ENCODE measurements around the gene NUP43.
A peak's percentile ranks its signal among the peaks of the same experiment; 100 is the strongest.
"Not testable (repeated sequence)": the region's sequence is repeated elsewhere in the genome, so short reads cannot be mapped to it uniquely, and the experiment has no call there.

NUP43 gene

DNA sequence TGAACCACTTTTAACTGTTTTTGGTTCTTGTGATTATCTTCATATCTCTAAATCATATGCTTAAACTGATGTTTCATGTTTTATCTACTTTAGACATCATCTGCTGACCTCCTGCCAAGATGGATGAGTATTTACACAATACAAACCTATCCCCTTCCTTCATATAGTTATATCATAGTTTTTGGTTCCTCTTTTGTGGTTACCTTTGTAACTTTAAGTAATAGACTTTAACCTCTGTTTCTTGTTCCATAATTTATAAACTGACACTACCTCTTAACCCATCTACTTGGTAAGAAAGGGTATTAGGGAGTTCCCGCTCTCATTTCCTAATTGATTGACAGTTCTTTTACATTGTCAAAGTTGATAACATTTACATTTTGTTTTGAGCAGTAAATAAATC lies 15.1 kb upstream of the NUP43 start:
- peak overlapping the region; percentile 19 for H2AFZ ChIP-seq (ENCODE audit: low read length, unreplicated experiment)
- H3K4me1 ChIP-seq (ENCODE audit: control insufficient read depth, insufficient read depth, low read length, unreplicated experiment), result peaks cover 22% of the 10 kb centered on the region
- peaks cover 22% of the 10 kb centered on the region for H3K36me3 ChIP-seq (ENCODE audit: insufficient read depth, low read length)
- peaks cover 58% of the 10 kb centered on the region for H3K79me2 ChIP-seq (ENCODE audit: control insufficient read depth, insufficient read depth, low read length, unreplicated experiment)
- no peaks in the 10 kb centered on the region for H3K27me3 ChIP-seq (ENCODE audit: insufficient read depth, low read length)
- 0 out of 2 replicates have a peak overlapping the region, but pooled peaks have one; percentile 18 for H3K27ac ChIP-seq (ENCODE audit: low read depth, low read length)
- no peak overlapping the region for H3K4me3 ChIP-seq (ENCODE audit: low read depth, low read length)

DNA sequence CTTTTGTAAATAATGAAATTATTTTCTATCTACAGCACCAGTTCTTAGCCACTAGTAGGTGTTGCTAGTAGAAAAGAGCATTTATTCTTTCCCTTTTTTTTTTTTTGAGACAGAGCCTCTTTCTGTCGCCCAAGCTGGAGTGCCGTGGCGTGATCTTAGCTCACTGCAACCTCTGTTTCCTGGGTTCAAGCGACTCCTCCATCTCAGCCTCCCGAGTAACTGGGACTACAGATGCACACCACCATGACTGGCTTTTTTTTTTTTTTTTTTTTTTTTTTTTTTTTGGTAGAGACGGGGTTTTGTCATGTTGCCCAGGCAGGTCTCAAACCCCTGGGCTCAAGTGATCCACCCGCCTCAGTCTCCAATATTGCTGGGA lies 9.9 kb upstream of the NUP43 start:
- Histone ChIP-seq H3K36me3 (ENCODE audit: insufficient read depth, low read length) (0 out of 2 replicates have a peak, but pooled peaks cover 4% of the 10 kb centered on the region), H3K79me2 (ENCODE audit: control insufficient read depth, insufficient read depth, low read length, unreplicated experiment) (peaks cover 81% of the 10 kb centered on the region), H3K27ac (ENCODE audit: low read depth, low read length) (no peak overlapping the region), H2AFZ (ENCODE audit: low read length, unreplicated experiment) (no peak overlapping the region), H3K4me3 (ENCODE audit: low read depth, low read length) (no peak overlapping the region), H3K4me1 (ENCODE audit: control insufficient read depth, insufficient read depth, low read length, unreplicated experiment) (peaks cover 6% of the 10 kb centered on the region), H3K27me3 (ENCODE audit: insufficient read depth, low read length) (no peaks in the 10 kb centered on the region)

DNA sequence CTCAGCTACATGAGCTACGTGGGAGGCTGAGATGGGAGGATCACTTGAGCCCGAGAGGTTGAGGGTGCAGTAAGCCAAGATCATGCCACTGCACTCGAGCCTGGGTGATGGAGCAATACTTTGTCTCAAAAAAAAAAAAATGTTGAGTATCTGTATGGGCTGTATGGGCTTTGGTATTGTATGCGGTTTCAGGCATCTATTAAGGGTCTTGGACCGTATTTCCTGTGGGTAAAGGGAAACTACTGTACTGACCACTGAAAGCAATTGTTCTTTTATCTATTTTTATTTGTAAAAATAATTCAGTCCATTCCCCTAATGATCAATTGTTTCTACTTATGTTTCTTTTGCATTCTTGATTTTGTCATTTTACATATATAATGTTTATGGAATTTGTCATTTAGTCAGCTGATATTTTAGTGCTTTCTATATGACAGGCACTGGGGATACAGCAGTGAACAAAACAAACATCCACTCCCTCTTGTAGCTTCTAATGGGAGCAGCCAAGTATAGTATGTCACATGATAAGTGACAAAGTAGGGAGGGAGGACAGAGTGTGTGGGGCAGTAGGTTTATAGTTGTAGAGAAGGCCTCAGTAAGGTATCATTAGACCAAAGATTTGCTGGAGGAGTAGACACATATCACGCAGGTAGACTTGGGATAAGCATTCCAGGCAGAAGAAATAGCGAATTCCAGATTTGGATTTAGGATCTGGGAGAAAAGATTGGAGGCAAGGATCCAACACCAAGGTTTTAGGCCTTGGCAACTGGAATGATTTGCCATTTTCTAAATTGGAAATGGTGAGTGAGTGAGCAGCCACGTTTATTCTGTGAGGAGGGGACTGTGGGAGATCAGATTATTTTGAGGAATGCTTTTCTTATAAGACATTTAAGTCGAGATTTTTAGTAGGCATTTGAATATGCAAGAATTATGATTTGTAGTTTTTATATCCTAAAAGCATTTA lies 9.3 kb upstream of the NUP43 start:
- Histone ChIP-seq H3K36me3 (ENCODE audit: insufficient read depth, low read length) (0 out of 2 replicates have a peak, but pooled peaks cover 4% of the 10 kb centered on the region), H3K4me1 (ENCODE audit: control insufficient read depth, insufficient read depth, low read length, unreplicated experiment) (peaks cover 6% of the 10 kb centered on the region), H3K79me2 (ENCODE audit: control insufficient read depth, insufficient read depth, low read length, unreplicated experiment) (peaks cover 83% of the 10 kb centered on the region), H2AFZ (ENCODE audit: low read length, unreplicated experiment) (no peak overlapping the region), H3K27me3 (ENCODE audit: insufficient read depth, low read length) (no peaks in the 10 kb centered on the region), H3K27ac (ENCODE audit: low read depth, low read length) (no peak overlapping the region), H3K4me3 (ENCODE audit: low read depth, low read length) (no peak overlapping the region)

DNA sequence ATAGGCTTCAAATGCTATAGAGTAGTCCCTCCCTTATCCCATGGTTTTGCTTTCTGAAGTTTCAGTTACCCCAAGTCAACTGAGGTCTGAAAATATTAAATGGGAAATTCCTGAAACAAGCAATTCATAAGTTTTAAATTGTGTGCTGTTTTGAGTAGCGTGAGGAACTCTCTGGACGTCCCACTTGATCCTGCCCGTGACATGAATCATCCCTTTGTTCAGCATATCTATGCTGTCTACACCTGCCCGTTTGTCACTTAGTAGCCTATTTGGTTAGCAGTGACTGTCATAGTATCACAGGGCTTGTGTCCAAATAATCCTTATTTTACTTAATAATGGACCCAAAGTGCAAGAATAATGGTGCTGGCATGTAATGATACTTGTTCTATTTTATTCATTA lies 8.2 kb upstream of the NUP43 start:
- no peaks in the 10 kb centered on the region for H3K36me3 ChIP-seq (ENCODE audit: insufficient read depth, low read length)
- H2AFZ ChIP-seq (ENCODE audit: low read length, unreplicated experiment), result no peak overlapping the region
- no peak overlapping the region for H3K4me3 ChIP-seq (ENCODE audit: low read depth, low read length)
- H3K27me3 ChIP-seq (ENCODE audit: insufficient read depth, low read length), result no peaks in the 10 kb centered on the region
- no peak overlapping the region for H3K27ac ChIP-seq (ENCODE audit: low read depth, low read length)
- peaks cover 84% of the 10 kb centered on the region for H3K79me2 ChIP-seq (ENCODE audit: control insufficient read depth, insufficient read depth, low read length, unreplicated experiment)
- peaks cover 6% of the 10 kb centered on the region for H3K4me1 ChIP-seq (ENCODE audit: control insufficient read depth, insufficient read depth, low read length, unreplicated experiment)

DNA sequence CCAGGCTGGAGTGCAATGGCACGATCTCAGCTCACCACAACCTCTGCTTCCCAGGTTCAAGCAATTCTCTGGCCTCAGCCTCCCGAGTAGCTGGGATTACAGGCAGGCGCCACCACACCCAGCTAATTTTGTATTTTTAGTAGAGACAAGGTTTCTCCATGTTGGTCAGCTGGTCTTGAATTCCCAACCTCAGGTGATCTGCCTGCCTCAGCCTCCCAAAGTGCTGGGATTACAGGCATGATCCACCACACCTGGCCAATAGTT lies 7.0 kb upstream of the NUP43 start:
- not testable (repeated sequence) for H3K27ac ChIP-seq (ENCODE audit: low read depth, low read length); H3K4me1 ChIP-seq (ENCODE audit: control insufficient read depth, insufficient read depth, low read length, unreplicated experiment); H3K27me3 ChIP-seq (ENCODE audit: insufficient read depth, low read length); H3K4me3 ChIP-seq (ENCODE audit: low read depth, low read length); H3K36me3 ChIP-seq (ENCODE audit: insufficient read depth, low read length); H2AFZ ChIP-seq (ENCODE audit: low read length, unreplicated experiment)
- H3K79me2 ChIP-seq (ENCODE audit: control insufficient read depth, insufficient read depth, low read length, unreplicated experiment), result peaks cover 79% of the 10 kb centered on the region

DNA sequence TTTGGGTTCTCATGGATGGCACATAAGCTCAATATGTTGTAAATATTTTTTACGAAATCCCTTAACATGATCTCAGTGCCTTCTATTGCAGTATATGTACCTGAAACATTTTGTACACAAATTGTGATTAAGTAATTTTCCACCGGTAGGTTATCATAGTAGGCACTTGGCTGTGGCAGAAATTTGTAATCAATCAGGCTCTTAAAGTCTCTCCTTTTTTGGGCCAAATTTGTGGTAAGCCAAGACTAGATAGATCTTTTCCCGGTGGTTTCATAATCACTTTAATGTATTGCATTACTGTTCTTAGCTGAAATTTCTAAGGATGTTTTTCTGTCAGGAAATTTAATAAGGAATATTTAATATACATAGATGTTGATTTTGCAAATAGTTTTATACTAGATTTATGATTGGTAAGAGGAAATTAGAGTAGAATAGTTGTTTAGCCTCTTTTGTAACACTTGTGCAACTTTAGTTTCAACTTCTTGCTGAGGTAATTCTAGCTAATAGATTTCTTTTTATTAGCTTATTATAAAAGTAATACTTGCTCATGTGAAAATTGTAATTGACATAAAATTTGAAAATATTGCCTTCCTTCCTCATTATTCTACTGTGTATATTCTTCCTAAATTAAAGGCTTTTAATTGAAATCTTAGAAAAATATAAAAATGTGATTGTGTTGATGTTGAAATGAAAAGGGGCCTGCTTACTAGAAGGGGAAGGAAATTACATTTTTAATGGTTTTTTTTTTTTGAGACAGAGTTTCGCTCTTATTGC lies 6.5 kb upstream of the NUP43 start:
- H3K4me3 ChIP-seq (ENCODE audit: low read depth, low read length), result peak overlapping the region; percentile 55
- peak overlapping the region; percentile 27; the same call in 1 of the 2 replicates for H3K27ac ChIP-seq (ENCODE audit: low read depth, low read length)
- H2AFZ ChIP-seq (ENCODE audit: low read length, unreplicated experiment), result no peak overlapping the region

DNA sequence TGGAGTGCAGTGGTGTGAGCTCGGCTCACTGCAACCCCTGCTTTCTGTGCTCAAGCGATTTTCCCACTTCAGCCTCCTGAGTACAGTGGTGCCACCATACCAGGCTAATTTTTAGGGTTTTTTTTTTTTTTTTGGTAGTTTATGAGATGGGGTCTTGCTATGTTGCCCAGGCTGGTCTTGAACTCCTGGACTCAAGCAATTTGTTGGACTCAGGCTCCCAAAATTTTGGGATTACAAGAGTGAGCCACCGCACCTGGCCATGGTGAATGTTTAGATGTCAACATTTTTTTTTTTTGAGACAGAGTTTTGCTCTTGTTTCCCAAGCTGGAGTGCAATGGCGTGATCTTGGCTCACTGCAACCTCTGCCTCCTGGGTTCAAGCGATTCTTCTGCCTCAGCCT lies 5.6 kb upstream of the NUP43 start:
- not testable (repeated sequence) for H3K4me3 ChIP-seq (ENCODE audit: low read depth, low read length); H3K27ac ChIP-seq (ENCODE audit: low read depth, low read length); H3K36me3 ChIP-seq (ENCODE audit: insufficient read depth, low read length); H2AFZ ChIP-seq (ENCODE audit: low read length, unreplicated experiment); H3K4me1 ChIP-seq (ENCODE audit: control insufficient read depth, insufficient read depth, low read length, unreplicated experiment); H3K27me3 ChIP-seq (ENCODE audit: insufficient read depth, low read length)
- peaks cover 70% of the 10 kb centered on the region for H3K79me2 ChIP-seq (ENCODE audit: control insufficient read depth, insufficient read depth, low read length, unreplicated experiment)

More for the DNA sequence above, 6.5 kb upstream of the NUP43 start:
- no peaks in the 10 kb centered on the region for H3K27me3 ChIP-seq (ENCODE audit: insufficient read depth, low read length)
- peaks cover 77% of the 10 kb centered on the region for H3K79me2 ChIP-seq (ENCODE audit: control insufficient read depth, insufficient read depth, low read length, unreplicated experiment)
- peaks cover 6% of the 10 kb centered on the region for H3K4me1 ChIP-seq (ENCODE audit: control insufficient read depth, insufficient read depth, low read length, unreplicated experiment)
- no peaks in the 10 kb centered on the region for H3K36me3 ChIP-seq (ENCODE audit: insufficient read depth, low read length)

DNA sequence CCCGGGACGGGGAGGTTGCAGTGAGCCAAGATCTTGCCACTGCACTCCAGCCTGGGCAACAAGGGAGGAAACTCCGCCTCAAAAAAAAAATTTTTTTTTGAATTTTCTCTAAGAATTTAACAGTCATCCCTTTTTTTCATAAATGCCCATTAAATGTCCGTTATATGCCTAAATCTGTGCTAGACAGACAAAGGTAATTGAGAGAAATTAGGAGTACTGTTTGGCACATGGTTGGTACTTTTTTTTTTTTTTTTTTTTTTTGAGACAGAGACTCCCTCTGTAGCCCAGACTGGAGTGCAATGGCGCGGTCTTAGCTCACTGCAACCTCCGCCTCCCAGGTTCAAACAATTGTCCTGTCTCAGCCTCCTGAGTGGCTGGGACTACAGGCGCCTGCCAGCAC lies 4.9 kb upstream of the NUP43 start:
- peaks cover 68% of the 10 kb centered on the region for H3K79me2 ChIP-seq (ENCODE audit: control insufficient read depth, insufficient read depth, low read length, unreplicated experiment)
- H3K36me3 ChIP-seq (ENCODE audit: insufficient read depth, low read length), result no peaks in the 10 kb centered on the region
- H2AFZ ChIP-seq (ENCODE audit: low read length, unreplicated experiment), result no peak overlapping the region
- H3K4me3 ChIP-seq (ENCODE audit: low read depth, low read length), result peak overlapping the region; percentile 97
- H3K27me3 ChIP-seq (ENCODE audit: insufficient read depth, low read length), result no peaks in the 10 kb centered on the region
- H3K27ac ChIP-seq (ENCODE audit: low read depth, low read length), result no peak overlapping the region
- peaks cover 11% of the 10 kb centered on the region for H3K4me1 ChIP-seq (ENCODE audit: control insufficient read depth, insufficient read depth, low read length, unreplicated experiment)

DNA sequence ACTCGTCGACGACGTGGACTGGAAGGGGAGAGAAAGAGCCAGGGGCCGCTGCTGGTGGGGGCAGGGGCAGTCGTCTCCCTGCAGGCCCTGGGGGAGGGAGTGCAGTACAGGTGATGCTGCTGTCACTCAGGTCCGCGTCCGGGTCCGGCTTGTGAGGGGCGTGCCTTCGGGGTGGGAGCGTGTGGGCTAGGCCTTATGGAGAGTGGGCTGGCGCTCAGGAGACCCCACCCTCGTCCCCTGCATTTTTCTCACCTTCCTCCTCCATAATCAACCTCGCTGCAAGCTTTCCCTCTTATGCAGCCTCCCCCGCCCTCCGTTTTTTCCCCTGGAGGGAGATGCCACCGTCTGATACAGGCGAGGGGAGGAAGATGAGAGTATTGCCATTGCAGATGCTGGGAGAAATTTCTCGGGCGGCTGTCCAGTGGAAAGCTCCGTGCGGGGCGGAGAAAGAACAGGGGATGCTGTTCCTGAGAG lies 3.8 kb upstream of the NUP43 start:
- H3K4me3 ChIP-seq (ENCODE audit: low read depth, low read length), result peak overlapping the region; percentile 97
- peaks cover 14% of the 10 kb centered on the region for H3K4me1 ChIP-seq (ENCODE audit: control insufficient read depth, insufficient read depth, low read length, unreplicated experiment)
- H3K27ac ChIP-seq (ENCODE audit: low read depth, low read length), result peak overlapping the region; percentile 25; the same call in 1 of the 2 replicates
- H2AFZ ChIP-seq (ENCODE audit: low read length, unreplicated experiment), result peak overlapping the region; percentile 89
- H3K36me3 ChIP-seq (ENCODE audit: insufficient read depth, low read length), result no peaks in the 10 kb centered on the region
- H3K79me2 ChIP-seq (ENCODE audit: control insufficient read depth, insufficient read depth, low read length, unreplicated experiment), result peaks cover 68% of the 10 kb centered on the region
- H3K27me3 ChIP-seq (ENCODE audit: insufficient read depth, low read length), result no peaks in the 10 kb centered on the region

DNA sequence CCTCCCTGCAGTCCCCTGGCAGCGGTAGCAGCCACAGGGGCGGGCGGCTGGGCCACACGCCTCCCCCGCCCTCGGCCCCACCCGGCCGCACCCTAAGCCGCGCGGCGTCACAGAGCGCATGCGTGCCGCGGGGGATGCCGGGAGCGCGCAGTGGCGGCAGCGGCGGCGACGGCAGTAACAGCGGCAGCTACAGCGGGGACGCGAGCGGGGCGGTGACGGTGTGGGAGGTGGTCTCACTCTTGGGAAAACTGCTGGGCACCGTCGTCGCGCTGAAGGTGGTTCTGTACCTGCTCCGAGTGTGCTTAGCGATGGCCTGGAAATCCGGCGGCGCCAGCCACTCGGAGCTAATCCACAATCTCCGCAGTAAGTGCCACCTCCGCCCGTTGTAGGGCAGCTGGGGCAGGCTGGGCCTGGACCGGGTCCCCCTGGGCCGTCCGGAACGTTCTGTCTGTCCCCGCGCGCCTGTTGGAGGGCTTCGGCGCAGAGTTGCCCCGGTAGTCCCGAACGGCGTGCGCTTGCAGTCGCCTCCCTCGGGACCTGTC lies 3.3 kb upstream of the NUP43 start, which contains the start of gene PCMT1:
PCMT1 (plus strand) TSS at position 148 of the 542 bp plus-strand sequence; CDS start at position 309, 161 bp downstream.
- H3K4me1 ChIP-seq (ENCODE audit: control insufficient read depth, insufficient read depth, low read length, unreplicated experiment), result peaks cover 14% of the 10 kb centered on the region

More for the DNA sequence above, 3.3 kb upstream of the NUP43 start, which contains the start of gene PCMT1:
- H3K4me3 ChIP-seq (ENCODE audit: low read depth, low read length), result peak within 1 kb of the TSS; percentile 97
- H3K27me3 ChIP-seq (ENCODE audit: insufficient read depth, low read length), result no peaks in the 10 kb centered on the region
- peak within 1 kb of the TSS; percentile 25; the same call in 1 of the 2 replicates for H3K27ac ChIP-seq (ENCODE audit: low read depth, low read length)
- no peaks in the 10 kb centered on the region for H3K36me3 ChIP-seq (ENCODE audit: insufficient read depth, low read length)
- H2AFZ ChIP-seq (ENCODE audit: low read length, unreplicated experiment), result peak within 1 kb of the TSS; percentile 89
- peaks cover 64% of the 10 kb centered on the region for H3K79me2 ChIP-seq (ENCODE audit: control insufficient read depth, insufficient read depth, low read length, unreplicated experiment)
